GM18507 (cell line): ENCODE results near the gene KRTAP16-1.
"Not testable (repeated sequence)": the region's sequence is repeated elsewhere in the genome, so short reads cannot be mapped to it uniquely, and the experiment has no call there.

Experiments used
- DNase-seq: peaks from one replicate; pipeline ENCODE4 v3.0.0; 2011; ENCODE audit warnings: low read depth; ENCODE audit not compliant: insufficient read length; ENCODE audit errors: extremely low spot score
- FAIRE-seq: peaks from 2 replicates; lab custom pipeline; 2011; peaks lifted over from hg19 to GRCh38; lab: Jason Lieb, UNC

KRTAP16-1 gene

GRCh38 chr17:41307647-41308046, 1.5 kb downstream of the KRTAP16-1 start:
- FAIRE-seq (no peak), DNase-seq (no peak)

GRCh38 chr17:41304091-41304490, 5.0 kb downstream of the KRTAP16-1 start:
- DNase-seq (no peak), FAIRE-seq (no peak)

- FAIRE-seq (no peak), DNase-seq (no peak)
These were observed 6.1 kb downstream of the KRTAP16-1 start for GRCh38 chr17:41302981-41303380.

- FAIRE-seq (no peak), DNase-seq (no peak)
These were observed 6.9 kb downstream of the KRTAP16-1 start, which contains the start of gene KRTAP29-1 for GRCh38 chr17:41301916-41302901. Gene KRTAP29-1 (minus strand): TSS chr17:41302851. CDS start chr17:41302851, 0 bp downstream.

GRCh38 chr17:41301204-41301790, 7.8 kb downstream of the KRTAP16-1 start:
- no peak for FAIRE-seq
- no peak for DNase-seq

- no peak for FAIRE-seq
These were observed 10.5 kb downstream of the KRTAP16-1 start for GRCh38 chr17:41298458-41299135.

GRCh38 chr17:41296846-41297245, 12.3 kb downstream of the KRTAP16-1 start:
- DNase-seq, result no peak
- FAIRE-seq, result no peak

More at GRCh38 chr17:41298458-41299135, 10.5 kb downstream of the KRTAP16-1 start:
- DNase-seq, result no peak

GRCh38 chr17:41294016-41294415, 15.1 kb downstream of the KRTAP16-1 start:
- FAIRE-seq (no peak), DNase-seq (no peak)

GRCh38 chr17:41287050-41287449, 22.1 kb downstream of the KRTAP16-1 start:
- no peak for DNase-seq
- FAIRE-seq, result no peak

- FAIRE-seq (no peak), DNase-seq (no peak)
These were observed 24.6 kb downstream of the KRTAP16-1 start for GRCh38 chr17:41284546-41284945.

- FAIRE-seq (no peak), DNase-seq (no peak)
These were observed 25.1 kb downstream of the KRTAP16-1 start for GRCh38 chr17:41284043-41284442.

GRCh38 chr17:41278176-41278955, 30.7 kb downstream of the KRTAP16-1 start:
- FAIRE-seq, result no peak
- no peak for DNase-seq

- DNase-seq, FAIRE-seq: not testable (repeated sequence)
These were observed 33.4 kb downstream of the KRTAP16-1 start, which contains the start of gene KRTAP9-7 for GRCh38 chr17:41275648-41276190. Gene KRTAP9-7 (plus strand): TSS chr17:41275698. CDS start chr17:41275698, 0 bp downstream.

- no peak for DNase-seq
- FAIRE-seq, result no peak
These were observed 37.3 kb downstream of the KRTAP16-1 start for GRCh38 chr17:41271858-41272257.

- not testable (repeated sequence) for FAIRE-seq, DNase-seq
These were observed 37.8 kb downstream of the KRTAP16-1 start for GRCh38 chr17:41271323-41271722.

GRCh38 chr17:41267711-41268110, 41.4 kb downstream of the KRTAP16-1 start:
- FAIRE-seq (no peak), DNase-seq (no peak)

- FAIRE-seq (no peak), DNase-seq (no peak)
These were observed 44.0 kb downstream of the KRTAP16-1 start, which contains the start of gene KRTAP9-6 for GRCh38 chr17:41265078-41265477. Gene KRTAP9-6 (plus strand): TSS chr17:41265378. CDS start chr17:41265378, 0 bp downstream.

- no peak for FAIRE-seq
- no peak for DNase-seq
These were observed 44.5 kb downstream of the KRTAP16-1 start for GRCh38 chr17:41264599-41264998.

- FAIRE-seq, result no peak
- no peak for DNase-seq
These were observed 45.9 kb downstream of the KRTAP16-1 start for GRCh38 chr17:41263212-41263611.
